IPS-20b (cell line): ENCODE results near the gene SDHAF4.

Experiments
- H3K27ac ChIP-seq: one replicate; pipeline ENCODE4 v1.5.1; 2013; ENCODE audit warnings: low read length
- H3K27me3 ChIP-seq: 2 replicates; pipeline ENCODE4 v1.6.1; 2013; ENCODE audit warnings: mild to moderate bottlenecking, low read length, inconsistent platforms; ENCODE audit not compliant: insufficient read depth
- H3K36me3 ChIP-seq: 2 replicates; pipeline ENCODE4 v1.6.1; 2013; ENCODE audit warnings: low read depth, mild to moderate bottlenecking, inconsistent platforms, low read length, moderate library complexity; ENCODE audit not compliant: insufficient read depth
- H3K4me1 ChIP-seq: 2 replicates; pipeline ENCODE4 v1.6.1; 2013; ENCODE audit warnings: mild to moderate bottlenecking, control low read depth, inconsistent platforms, low read length, moderate library complexity; ENCODE audit not compliant: insufficient read depth
- H3K4me3 ChIP-seq: 2 replicates; pipeline ENCODE4 v1.5.1; 2013; ENCODE audit warnings: mild to moderate bottlenecking, low read length, inconsistent platforms
- H3K9ac ChIP-seq: 2 replicates; pipeline ENCODE4 v1.6.1; 2013; ENCODE audit warnings: low read depth, mild to moderate bottlenecking, inconsistent platforms, low read length, moderate library complexity
- H3K9me3 ChIP-seq: 2 replicates; pipeline ENCODE4 v1.6.1; 2013; ENCODE audit warnings: mild to moderate bottlenecking, low read depth, low read length, inconsistent platforms; ENCODE audit not compliant: insufficient read depth

SDHAF4 gene

GRCh38 chr6:70636596-70636995 lies 69.9 kb downstream of the SDHAF4 start:
- no peak overlapping the region for H3K4me3 ChIP-seq
- H3K4me1 ChIP-seq = no peaks in the 10 kb centered on the region
- H3K27ac ChIP-seq = no peak overlapping the region
- H3K27me3 ChIP-seq = no peaks in the 10 kb centered on the region
- no peaks in the 10 kb centered on the region for H3K36me3 ChIP-seq
- H3K9me3 ChIP-seq = no peaks in the 10 kb centered on the region
- no peak overlapping the region for H3K9ac ChIP-seq

GRCh38 chr6:70638468-70638867 lies 71.7 kb downstream of the SDHAF4 start:
- H3K27ac ChIP-seq = no peak overlapping the region
- H3K4me1 ChIP-seq = no peaks in the 10 kb centered on the region
- H3K27me3 ChIP-seq = no peaks in the 10 kb centered on the region
- H3K9me3 ChIP-seq = no peaks in the 10 kb centered on the region
- H3K36me3 ChIP-seq = no peaks in the 10 kb centered on the region
- H3K4me3 ChIP-seq = no peak overlapping the region
- H3K9ac ChIP-seq = no peak overlapping the region
